Measurements from ENCODE around the gene KCTD17.

KCTD17 gene

DNA sequence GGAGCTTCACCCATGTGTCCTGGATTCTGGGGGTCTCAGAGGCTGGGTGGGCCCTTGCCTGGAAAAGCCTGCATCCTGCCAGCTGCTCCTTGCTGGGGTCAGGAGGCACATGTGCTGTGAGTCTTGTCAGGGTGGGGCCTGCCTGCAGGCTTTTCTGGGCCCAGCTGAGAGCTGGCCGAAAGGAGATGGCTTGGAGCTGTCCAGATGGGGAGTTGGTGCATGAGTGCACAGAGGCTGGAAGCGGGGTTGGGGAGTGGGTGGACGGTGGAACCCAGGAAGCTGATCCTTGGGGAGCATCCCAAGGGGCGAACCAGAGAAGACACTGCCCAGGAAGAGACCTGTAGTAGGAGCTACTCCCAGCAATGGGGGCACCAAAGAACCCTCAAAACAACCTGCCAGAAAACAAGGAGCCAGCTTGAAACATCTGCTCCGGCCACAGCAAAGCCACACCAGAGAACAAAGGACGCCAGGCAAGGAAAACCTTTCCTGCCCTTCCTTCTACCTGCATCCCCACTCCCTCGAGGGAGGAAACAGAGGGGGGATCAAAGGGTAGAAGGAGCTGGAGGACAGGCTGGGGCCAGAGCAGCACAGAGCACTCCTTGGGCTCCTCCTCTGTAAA, 8.2 kb upstream of the KCTD17 start:
- DNase-seq (ENCODE audit: low read depth in 2 of 2): no peak

DNA sequence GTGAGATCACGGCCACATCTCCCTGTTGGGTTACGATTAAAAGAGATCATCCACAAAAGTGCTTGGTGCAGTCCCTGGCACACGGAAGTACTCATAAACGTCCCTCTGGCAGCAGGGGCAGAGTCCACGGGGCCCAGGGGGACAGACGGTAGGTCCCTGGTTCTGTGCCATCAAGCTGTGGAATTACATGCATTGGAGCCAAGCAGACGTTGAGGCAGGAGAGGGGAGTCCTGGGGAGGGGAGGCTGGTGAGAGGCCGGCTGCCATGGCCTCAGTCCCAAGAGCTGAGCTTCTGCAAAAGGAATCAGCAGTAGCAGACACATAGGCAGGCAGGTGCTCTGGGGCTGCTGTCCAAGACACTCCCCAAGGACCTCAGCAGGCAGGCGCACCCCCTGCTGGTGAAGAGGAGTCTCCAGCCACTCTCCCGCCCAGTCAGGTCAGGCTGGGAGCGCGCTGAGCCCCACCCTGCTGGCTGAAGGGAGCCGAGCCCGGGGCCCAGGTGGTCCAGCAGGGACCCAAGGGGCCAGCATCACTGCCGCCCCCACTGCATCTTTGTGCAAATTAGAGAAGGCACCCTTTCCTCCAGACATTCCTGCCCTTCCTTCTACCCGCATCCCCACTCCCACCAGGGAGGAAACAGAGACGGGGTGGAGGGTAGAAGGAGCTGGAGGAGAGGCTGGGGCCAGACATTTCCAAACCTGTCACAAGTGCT, 7.6 kb upstream of the KCTD17 start:
- DNase-seq (ENCODE audit: low read depth in 2 of 2): peak; percentile 22 to 23

DNA sequence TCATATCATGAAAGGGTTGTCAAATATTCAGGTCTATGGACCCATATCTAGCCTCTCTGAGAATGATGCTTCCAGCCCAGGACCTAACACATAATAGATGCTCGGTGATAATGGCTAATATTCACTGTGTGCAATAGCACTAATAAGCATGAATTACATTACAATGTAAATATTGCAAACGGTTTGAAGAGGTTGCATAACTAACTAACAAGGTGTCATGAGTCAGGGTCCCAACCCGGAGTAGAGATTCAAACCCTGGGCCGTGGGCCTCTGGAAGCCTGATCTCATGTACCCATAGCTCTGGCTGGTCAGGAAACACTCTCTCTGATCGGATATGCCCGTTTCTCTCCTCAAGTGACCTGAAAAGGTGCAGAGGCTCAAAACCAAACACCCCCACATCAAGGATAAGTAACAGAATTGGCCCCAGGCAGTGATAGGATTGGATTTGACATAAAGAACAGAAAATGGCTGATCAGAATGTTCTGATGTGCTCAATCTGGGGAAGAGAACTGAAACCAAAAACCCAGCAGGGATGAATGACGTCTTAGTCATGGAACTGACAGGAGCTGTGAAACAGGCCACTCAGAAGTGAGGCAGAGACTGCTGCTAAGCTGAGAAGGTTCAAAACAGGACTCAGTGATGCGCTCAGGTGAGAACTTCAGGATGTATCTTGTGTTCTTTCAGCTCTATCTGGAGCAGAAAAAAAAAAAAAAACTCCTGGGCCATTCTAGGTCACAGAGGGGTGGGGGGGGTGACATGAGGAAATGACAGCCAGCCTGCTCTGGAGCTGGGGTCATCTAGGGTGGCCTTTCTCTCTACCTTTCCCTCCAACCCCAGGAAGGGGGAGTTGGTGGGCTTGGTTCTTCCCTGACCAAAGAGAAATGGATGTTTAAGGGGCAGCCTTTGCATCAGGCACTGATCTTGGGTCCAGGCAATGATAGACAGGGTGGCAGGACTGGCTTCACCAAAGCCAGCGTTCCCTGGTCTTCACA, 6.6 kb upstream of the KCTD17 start:
- DNase-seq (ENCODE audit: low read depth in 2 of 2): no peak

DNA sequence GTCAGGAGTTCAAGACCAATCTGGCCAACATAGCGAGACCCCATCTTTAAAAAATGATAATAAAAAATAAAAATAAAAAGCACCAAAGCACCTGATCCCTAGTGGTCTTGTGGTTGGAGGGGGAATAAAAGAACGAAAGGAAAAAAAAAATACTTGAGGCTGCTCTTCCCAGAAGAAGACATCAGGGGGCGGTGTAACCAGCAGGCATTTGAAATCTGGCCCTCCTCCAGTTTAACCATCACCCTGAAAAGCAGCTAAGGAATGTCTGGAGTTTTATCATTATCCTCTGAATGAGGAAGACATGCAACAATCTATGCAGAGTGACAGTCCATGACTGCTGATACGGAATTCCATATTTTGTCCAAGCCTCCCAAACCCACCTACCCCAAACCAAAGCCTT, 5.6 kb upstream of the KCTD17 start:
- DNase-seq (ENCODE audit: low read depth in 2 of 2): no peak

DNA sequence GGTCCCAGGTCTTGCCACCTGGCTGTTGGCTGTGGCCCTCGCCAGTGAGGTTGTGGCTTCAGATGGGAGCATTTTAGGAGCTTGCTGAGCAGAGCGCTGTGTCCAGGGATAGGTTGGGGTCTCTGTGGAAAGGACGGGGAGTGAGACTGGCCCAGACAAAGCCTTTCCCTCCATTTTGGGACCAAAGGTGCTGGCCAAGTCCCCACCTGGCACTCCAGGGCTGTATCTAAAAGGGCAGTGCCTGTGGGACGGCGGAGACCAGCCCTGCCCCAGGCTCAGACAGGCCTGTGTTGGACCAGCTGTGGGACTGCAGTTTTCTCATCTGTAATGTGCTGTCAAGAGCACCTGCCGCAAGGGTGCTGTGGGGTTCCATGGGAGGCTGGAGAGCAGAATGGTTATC, 5.0 kb upstream of the KCTD17 start:
- no peak for DNase-seq (ENCODE audit: low read depth in 2 of 2)

DNA sequence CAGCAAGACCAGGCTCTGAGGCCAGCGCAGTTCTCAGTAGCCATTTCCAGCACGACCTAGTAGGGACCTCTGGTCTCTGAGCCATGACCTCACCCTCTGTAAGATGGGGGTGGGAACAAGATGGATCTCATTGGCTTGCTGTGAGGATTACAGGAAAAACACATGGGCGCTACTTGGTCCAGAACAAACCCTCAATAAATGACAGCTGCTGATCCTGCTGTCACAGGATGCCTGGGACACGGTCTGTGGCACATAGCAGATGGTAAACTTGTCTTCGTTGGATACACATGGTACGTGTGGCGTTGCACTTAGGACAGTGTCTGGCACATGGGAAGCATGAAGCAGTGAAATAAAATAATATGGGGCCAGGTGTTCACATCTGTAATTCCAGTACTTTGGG, 4.5 kb upstream of the KCTD17 start:
- no peak for DNase-seq (ENCODE audit: low read depth in 2 of 2)

DNA sequence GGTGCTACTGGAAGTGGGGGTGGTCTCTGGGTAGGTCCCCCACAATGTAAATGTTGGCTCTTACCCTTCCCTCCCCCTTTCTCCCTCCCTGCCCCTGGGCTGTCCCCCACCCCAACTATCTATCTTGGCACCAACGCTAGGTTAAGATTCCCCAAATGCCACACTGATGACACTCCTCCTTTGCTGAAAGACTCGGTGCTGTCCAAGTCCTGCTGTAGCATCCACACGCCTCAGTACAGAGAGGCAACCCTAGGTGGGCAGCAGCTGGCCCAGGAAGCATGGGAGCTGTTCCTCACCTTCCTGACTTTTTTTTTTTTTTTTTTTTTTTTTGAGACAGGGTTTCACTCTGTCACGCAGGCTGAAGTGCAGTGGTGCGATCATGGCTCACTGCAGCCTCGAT, 3.4 kb upstream of the KCTD17 start:
- DNase-seq (ENCODE audit: low read depth in 2 of 2): no peak

DNA sequence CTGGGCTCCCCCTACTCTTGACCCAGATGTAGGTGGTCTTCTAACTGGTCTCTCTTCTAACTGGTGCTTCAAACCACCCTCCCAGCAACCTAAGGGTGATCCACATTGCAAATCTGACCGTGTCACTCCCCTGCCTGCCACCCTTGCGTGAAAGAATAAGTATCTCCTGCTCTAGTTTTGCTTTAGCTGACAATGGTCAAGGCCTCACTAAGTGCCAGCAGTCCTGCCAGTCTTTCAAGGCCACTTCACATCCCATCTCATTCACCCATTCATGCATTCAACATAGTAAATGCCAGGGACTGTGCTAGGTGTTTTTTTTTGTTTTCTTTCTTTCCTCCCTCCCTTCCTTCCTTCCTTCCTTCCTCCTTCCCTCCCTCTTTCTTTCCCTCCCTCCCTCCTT, 2.3 kb upstream of the KCTD17 start:
- DNase-seq (ENCODE audit: low read depth in 2 of 2): no peak

DNA sequence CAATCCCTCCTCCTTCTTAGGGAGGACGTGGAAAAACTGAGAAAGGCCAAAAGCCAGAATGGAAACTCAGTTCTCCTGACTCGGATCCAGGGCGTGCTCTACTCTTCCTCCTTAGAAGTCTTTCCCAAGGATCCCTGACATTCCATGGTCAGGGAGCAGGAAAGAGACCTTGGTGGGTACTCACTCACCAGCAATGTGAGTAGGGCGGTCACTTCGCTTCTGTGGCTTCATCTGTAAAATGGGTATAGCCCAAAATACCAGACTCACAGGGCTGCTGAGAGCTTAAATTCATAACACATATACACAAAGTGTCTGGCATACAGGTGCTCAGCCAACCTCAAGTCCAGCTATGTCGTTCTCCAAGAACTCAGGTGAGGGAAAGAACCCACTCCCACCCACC, 629 bp upstream of the KCTD17 start:
- no peak for DNase-seq (ENCODE audit: low read depth in 2 of 2)

DNA sequence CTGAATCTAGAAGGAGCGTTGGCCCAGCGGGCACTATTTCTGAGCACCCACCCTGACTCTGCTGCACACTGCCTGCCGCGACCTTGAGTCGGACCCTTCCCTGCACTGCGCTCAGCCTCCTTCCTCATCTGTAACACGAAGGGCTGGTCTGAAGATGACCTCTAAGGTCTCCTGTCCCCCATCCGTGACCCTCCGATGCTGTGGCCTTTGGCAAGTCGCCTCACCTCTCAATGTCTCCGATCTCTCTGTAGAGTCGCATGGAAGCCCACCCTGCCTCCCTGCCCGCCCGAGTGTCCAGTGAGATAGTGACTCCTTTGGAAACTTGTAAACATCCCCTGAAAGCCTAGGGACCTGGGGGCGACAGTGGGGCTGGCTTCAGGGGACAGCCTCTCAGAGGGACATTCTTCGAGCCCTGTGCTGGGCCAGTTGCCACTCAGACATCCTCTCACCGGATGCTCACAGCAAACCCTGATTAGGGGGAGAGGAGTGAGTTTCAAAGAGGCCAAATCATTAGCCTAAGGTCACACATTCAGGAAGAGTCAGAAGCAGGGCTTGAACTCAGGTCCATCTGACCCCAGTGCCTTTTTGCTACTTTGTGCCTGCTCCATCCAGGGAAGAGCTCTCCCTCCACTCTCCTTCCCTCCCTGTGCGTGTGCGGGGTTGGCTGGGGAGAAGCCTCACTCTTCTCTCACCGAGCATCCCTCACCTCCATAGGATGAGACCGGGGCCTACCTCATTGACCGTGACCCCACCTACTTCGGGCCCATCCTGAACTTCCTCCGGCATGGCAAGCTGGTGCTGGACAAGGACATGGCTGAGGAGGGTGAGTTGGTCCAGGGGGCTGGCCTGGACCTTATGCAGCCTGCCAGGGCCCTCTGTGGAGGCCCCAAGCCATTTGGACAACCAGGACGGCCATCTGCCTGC, 1.1 kb downstream of the KCTD17 start:
- no peak for DNase-seq (ENCODE audit: low read depth in 2 of 2)

DNA sequence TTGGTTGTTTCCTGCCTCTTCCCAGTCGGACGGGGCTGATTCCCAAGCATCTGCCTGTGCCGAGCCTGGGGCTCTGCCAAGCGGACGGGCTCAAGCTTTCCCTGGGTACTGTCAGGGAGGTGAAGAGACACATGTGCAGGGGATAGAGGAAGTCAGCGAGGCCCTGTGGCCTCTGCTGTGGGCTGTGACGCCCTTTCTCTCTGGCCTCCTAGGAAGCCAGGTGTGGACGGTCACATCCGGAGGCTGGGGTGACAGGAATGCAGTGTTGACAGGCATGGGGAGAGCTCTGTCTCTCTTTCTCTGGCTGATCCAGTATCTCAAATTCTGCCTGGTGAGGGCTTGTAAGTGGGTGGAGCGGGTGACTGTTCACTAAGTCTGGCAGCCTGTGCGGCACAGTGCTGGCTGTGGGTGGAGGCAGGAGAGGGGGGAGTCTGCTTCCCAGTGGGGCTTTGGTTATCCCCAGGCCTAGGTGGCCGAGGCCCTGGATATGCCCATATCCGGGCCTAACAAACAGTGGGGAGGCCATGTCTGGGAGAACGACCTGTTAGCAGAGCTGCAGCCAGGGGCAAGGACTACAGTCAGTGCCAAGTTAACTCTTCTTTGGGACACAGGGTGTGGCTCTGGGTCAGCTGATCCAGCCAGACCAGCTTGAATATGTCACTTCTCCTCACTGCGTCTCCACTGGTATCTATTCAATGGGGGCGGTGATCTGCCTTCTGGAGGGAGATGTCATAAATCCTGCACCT, 1.9 kb downstream of the KCTD17 start:
- DNase-seq (ENCODE audit: low read depth in 2 of 2): no peak

DNA sequence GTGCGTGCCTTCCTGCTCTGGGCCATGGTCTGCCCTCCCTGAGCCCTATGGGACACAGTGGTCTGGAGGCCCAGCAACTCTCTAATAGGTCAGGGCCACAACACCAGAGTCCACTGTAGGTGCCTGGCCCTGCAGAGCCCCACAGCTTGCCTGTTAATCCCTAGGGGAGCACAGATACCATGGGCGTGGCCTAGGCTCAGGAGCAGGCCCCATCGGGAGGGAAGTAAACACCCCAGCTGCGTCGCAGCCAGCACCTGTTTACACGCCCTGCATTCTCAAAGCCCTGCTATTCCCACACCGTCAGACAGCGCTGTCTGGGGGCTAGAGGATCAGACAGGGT, 2.5 kb downstream of the KCTD17 start:
- no peak for DNase-seq (ENCODE audit: low read depth in 2 of 2)

DNA sequence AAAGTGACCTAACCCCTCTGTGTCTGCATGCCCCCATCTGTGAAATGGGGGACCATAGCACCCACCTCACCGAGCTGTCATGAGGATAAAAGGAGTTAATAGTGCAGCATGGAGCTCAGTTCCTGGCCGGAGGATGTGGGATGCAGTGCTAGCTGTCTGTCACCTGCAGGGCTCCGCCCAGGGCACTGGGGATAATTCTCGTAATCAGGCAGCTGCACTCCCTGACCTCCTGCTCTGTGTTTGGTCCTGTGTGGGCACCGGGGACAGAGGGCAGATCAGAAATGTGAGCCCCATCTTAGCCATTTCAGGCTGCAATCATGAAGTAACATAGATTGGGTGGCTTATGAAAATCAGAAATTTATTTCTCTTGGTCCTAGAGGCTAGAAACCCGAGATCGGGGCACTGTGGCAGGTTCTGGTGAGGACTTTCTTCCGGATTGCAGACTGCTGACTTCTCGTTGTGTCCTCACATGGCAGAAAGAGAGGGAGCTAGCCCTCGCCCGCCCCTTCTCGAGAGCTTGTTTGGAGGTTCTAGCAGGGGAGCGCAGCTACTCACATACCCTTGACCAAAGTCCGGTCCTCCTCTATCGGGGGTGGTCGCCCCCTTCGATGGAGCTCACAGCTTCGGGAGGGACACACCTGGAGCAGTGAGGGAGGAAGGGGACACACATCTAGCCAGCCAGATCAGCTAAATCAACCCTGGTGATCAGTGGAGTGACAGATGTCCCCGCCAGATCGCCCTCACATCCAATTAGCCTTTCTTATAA, 3.2 kb downstream of the KCTD17 start:
- no peak for DNase-seq (ENCODE audit: low read depth in 2 of 2)

DNA sequence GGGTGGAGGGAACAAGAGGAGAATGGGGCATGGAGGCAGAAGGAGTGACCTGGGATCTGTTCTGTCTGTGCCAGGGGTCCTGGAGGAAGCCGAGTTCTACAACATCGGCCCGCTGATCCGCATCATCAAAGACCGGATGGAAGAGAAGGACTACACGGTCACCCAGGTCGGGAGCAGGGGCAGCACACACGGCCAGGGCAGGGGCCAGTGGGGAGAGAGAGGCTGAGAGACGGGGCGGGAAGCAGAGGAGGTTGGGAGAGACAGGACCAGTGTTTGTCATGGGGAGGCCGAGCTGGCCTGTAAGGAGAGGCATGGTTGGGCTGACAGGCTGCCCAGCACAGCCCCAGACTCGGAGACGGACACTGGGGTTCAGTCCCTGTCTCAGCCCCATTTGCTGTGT, 4.7 kb downstream of the KCTD17 start:
- DNase-seq (ENCODE audit: low read depth in 2 of 2): no peak

DNA sequence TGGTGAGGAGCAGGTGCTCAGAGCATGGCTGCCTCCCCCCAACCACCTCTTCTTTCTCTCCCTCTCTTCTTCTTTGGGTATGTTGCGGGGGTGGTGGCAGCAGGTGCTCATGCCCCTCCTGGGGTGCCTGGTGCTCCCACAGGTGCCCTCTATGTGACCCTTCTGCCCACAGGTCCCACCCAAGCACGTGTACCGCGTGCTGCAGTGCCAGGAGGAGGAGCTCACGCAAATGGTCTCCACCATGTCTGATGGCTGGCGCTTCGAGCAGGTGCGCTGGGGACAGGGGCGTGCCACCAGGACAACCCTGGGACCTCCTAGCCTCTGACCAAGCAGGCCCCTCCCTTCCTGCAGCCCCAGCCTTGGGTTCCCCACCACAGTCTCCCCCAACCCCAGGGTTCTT, 5.7 kb downstream of the KCTD17 start:
- DNase-seq (ENCODE audit: low read depth in 2 of 2): no peak

DNA sequence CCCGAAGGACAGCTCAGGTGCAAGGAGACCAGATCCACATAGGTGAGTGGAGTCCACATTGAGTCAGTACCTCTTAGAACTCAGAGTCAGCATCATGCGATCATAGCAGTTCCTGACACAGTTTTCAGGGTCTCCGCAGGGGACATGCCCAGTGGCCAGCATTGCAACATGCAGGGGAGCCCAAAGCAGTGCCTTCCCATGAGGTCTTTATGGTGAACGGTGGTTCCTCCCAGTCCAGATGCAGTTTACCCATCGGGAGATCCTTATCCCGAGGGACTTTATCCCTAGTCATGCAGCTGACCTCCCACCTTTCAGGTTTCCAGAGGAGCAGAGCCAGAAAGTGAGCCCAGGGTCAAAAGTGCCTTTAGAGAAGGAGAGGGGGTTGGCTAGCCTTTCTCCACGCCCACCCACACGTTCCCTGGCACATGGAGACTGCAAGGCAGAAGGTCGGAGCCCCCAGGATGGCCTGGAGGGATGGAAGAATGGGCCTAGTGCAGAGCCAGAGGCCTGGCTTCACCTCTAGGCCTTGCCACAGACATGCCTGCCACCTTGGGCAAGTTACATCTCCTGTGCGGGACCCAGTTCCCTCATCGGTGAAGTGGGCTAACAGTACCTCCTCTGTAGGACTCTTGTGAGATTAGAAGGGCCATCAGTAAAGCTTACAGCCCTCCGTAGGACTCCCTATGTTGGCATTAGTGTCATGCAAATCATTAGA, 6.4 kb downstream of the KCTD17 start:
- DNase-seq (ENCODE audit: low read depth in 2 of 2): no peak

DNA sequence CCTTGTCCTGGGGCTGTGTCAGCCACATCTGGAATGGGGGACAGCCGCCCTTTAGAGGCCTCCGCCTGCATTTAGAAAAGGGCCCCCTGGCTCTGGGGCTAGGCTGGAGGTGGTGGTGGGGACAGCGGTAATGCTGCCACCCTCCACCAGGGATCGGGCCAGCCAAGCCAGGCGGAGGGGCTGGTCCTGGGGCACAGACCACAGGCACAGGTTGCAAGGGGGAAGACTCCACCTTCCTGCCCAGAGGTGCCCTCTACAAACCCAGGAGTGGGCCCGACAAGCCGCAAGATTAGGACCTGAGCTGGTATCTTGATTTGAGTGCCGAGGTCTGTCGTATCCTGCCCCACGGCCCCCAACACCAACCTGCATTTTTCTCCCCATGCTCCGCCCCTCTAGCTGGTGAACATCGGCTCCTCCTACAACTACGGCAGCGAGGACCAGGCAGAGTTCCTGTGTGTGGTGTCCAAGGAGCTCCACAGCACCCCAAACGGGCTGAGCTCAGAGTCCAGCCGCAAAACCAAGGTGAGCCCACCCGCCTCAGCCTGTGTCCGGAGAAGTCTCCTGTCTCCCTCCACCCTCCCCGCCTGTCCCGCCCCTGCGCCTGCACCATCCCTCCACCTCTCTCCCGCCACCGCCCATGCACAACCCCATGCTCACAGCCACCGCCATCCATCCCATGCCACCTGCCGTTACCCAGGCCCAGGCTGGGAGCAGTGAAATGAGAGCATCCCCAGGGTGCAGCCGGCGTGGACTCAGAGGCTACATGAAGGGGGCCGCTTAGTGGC, 7.6 kb downstream of the KCTD17 start:
- DNase-seq (ENCODE audit: low read depth in 2 of 2): no peak

DNA sequence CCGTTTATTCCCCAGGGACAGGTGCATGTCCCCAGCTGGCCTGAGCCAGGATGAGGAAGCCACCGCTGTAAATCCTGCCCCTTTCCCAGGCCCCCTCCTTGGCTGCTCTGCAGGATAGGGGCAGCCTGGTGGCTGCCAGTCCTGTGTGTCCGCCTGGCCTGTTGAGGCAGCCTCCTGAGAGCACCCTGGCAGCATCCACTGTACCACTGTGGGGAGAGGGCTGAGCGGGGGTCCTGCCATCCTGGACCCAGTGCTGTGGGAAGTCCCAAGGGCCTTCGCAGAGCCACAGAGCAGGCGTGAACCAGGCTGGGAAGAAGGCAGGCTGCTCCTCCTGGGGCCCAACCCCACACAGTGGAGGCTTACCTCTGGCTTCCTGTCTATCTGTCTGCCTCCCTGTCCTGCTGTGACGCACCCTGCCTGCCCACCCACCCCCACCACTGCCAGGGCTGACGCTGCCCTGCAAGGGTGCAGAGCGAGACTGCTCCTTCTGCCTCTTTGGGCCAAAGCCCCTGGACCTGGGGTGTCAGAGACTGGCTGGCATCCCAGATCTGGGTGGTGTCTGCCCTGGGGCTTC, 8.4 kb downstream of the KCTD17 start:
- DNase-seq (ENCODE audit: low read depth in 2 of 2): no peak

All from stimulated activated CD4-positive, alpha-beta T cell treated with anti-CD3 and anti-CD28 coated beads, Interleukin-1b, Interleukin-23, amount 100 ng/mL, for 4 hours (primary cell).